ENCODE data around the gene CACNA1F.

CACNA1F gene

GRCh38 chrX:49165901-49166881 lies 66.9 kb downstream of the CACNA1F start:
- peak overlapping the region; percentile 84 for H3K4me3 ChIP-seq (ENCODE audit: low read depth, low read length)
- H3K79me2 ChIP-seq (ENCODE audit: control insufficient read depth, insufficient read depth, low read length, unreplicated experiment): no peaks in the 10 kb centered on the region
- no peaks in the 10 kb centered on the region for H3K4me1 ChIP-seq (ENCODE audit: control insufficient read depth, insufficient read depth, low read length, unreplicated experiment)
- peak overlapping the region; percentile 97 for H3K27ac ChIP-seq (ENCODE audit: low read depth, low read length)
- no peak overlapping the region for H2AFZ ChIP-seq (ENCODE audit: low read length, unreplicated experiment)
- H3K36me3 ChIP-seq (ENCODE audit: insufficient read depth, low read length): no peaks in the 10 kb centered on the region
- no peaks in the 10 kb centered on the region for H3K27me3 ChIP-seq (ENCODE audit: insufficient read depth, low read length)

- Histone ChIP-seq H3K36me3 (ENCODE audit: insufficient read depth, low read length) (no peaks in the 10 kb centered on the region), H3K27ac (ENCODE audit: low read depth, low read length) (no peak overlapping the region), H3K79me2 (ENCODE audit: control insufficient read depth, insufficient read depth, low read length, unreplicated experiment) (no peaks in the 10 kb centered on the region), H3K27me3 (ENCODE audit: insufficient read depth, low read length) (no peaks in the 10 kb centered on the region), H3K4me1 (ENCODE audit: control insufficient read depth, insufficient read depth, low read length, unreplicated experiment) (no peaks in the 10 kb centered on the region), H2AFZ (ENCODE audit: low read length, unreplicated experiment) (no peak overlapping the region), H3K4me3 (ENCODE audit: low read depth, low read length) (no peak overlapping the region)
Measured at GRCh38 chrX:49164589-49165360, 68.4 kb downstream of the CACNA1F start.

- Histone ChIP-seq H3K79me2 (ENCODE audit: control insufficient read depth, insufficient read depth, low read length, unreplicated experiment) (no peaks in the 10 kb centered on the region), H3K27me3 (ENCODE audit: insufficient read depth, low read length) (no peaks in the 10 kb centered on the region), H3K36me3 (ENCODE audit: insufficient read depth, low read length) (no peaks in the 10 kb centered on the region), H3K27ac (ENCODE audit: low read depth, low read length) (peak overlapping the region; percentile 65), H2AFZ (ENCODE audit: low read length, unreplicated experiment) (peak overlapping the region; percentile 83), H3K4me3 (ENCODE audit: low read depth, low read length) (peak overlapping the region; percentile 74), H3K4me1 (ENCODE audit: control insufficient read depth, insufficient read depth, low read length, unreplicated experiment) (no peaks in the 10 kb centered on the region)
Measured at GRCh38 chrX:49163555-49164419, 69.4 kb downstream of the CACNA1F start.

DNA sequence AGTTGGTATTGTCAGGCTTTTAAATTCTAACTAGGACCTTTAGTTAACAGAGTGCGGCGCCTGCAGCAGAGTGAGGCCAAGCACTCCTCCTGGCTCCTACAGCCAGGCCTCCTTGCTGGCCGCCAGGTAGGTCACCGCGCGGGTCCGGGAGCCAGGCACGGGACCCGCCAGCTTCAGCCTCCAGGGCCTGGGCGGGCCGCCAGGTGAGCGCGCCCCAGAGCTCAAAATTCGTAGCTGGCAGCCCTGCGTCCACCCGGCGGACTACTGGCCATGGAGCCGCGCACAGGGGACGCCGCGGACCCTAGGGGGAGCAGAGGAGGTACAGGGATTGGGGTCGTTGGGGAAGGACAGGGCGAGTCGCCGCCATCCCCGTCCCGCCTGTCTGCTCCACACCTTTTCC lies 70.5 kb downstream of the CACNA1F start, which contains the start of gene MAGIX:
Gene MAGIX (plus strand): TSS at position 139 of the 400 bp plus-strand sequence. CDS start 132 bp downstream, at position 271.
- no peaks in the 10 kb centered on the region for H3K4me1 ChIP-seq (ENCODE audit: control insufficient read depth, insufficient read depth, low read length, unreplicated experiment)
- H3K27me3 ChIP-seq (ENCODE audit: insufficient read depth, low read length): no peaks in the 10 kb centered on the region
- no peak within 1 kb of the TSS for H3K27ac ChIP-seq (ENCODE audit: low read depth, low read length)
- peak within 1 kb of the TSS; percentile 50 for H2AFZ ChIP-seq (ENCODE audit: low read length, unreplicated experiment)
- H3K79me2 ChIP-seq (ENCODE audit: control insufficient read depth, insufficient read depth, low read length, unreplicated experiment): no peaks in the 10 kb centered on the region
- H3K4me3 ChIP-seq (ENCODE audit: low read depth, low read length): peak within 1 kb of the TSS; percentile 74
- no peaks in the 10 kb centered on the region for H3K36me3 ChIP-seq (ENCODE audit: insufficient read depth, low read length)

GRCh38 chrX:49161632-49162031 lies 71.5 kb downstream of the CACNA1F start:
- no peaks in the 10 kb centered on the region for H3K36me3 ChIP-seq (ENCODE audit: insufficient read depth, low read length)
- H3K4me3 ChIP-seq (ENCODE audit: low read depth, low read length): no peak overlapping the region
- H3K27me3 ChIP-seq (ENCODE audit: insufficient read depth, low read length): no peaks in the 10 kb centered on the region
- H3K27ac ChIP-seq (ENCODE audit: low read depth, low read length): no peak overlapping the region
- H3K79me2 ChIP-seq (ENCODE audit: control insufficient read depth, insufficient read depth, low read length, unreplicated experiment): no peaks in the 10 kb centered on the region
- H3K4me1 ChIP-seq (ENCODE audit: control insufficient read depth, insufficient read depth, low read length, unreplicated experiment): no peaks in the 10 kb centered on the region
- no peak overlapping the region for H2AFZ ChIP-seq (ENCODE audit: low read length, unreplicated experiment)

- Histone ChIP-seq H3K4me3 (ENCODE audit: low read depth, low read length) (no peak overlapping the region), H3K27me3 (ENCODE audit: insufficient read depth, low read length) (no peaks in the 10 kb centered on the region), H3K4me1 (ENCODE audit: control insufficient read depth, insufficient read depth, low read length, unreplicated experiment) (no peaks in the 10 kb centered on the region)
Measured at GRCh38 chrX:49160908-49161307, 72.2 kb downstream of the CACNA1F start.

DNA sequence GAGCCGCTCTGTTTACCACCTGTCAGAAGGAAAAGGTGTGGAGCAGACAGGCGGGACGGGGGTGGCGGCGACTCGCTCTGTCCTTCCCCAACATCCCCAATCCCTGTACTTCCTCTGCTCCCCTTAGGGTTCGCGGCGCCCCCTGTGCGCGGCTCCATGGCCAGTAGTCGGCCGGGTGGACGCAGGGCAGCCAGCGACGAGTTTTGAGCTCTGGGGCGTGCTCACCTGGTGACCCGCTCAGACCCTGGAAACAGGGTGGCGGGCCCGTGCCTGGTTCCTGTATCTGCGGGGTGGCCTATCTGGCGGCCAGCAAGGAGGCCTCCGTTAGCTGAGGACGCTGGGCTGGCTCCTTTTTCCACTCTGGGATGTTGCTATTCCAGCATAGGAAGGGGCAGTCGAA lies 75.9 kb downstream of the CACNA1F start:
- Histone ChIP-seq H3K27me3 (ENCODE audit: insufficient read depth, low read length) (no peaks in the 10 kb centered on the region), H2AFZ (ENCODE audit: low read length, unreplicated experiment) (no peak overlapping the region), H3K36me3 (ENCODE audit: insufficient read depth, low read length) (no peaks in the 10 kb centered on the region), H3K79me2 (ENCODE audit: control insufficient read depth, insufficient read depth, low read length, unreplicated experiment) (no peaks in the 10 kb centered on the region), H3K27ac (ENCODE audit: low read depth, low read length) (no peak overlapping the region), H3K4me3 (ENCODE audit: low read depth, low read length) (no peak overlapping the region), H3K4me1 (ENCODE audit: control insufficient read depth, insufficient read depth, low read length, unreplicated experiment) (no peaks in the 10 kb centered on the region)

More at GRCh38 chrX:49160908-49161307, 72.2 kb downstream of the CACNA1F start:
- H3K36me3 ChIP-seq (ENCODE audit: insufficient read depth, low read length): no peaks in the 10 kb centered on the region
- H3K79me2 ChIP-seq (ENCODE audit: control insufficient read depth, insufficient read depth, low read length, unreplicated experiment): no peaks in the 10 kb centered on the region
- no peak overlapping the region for H2AFZ ChIP-seq (ENCODE audit: low read length, unreplicated experiment)
- H3K27ac ChIP-seq (ENCODE audit: low read depth, low read length): no peak overlapping the region

DNA sequence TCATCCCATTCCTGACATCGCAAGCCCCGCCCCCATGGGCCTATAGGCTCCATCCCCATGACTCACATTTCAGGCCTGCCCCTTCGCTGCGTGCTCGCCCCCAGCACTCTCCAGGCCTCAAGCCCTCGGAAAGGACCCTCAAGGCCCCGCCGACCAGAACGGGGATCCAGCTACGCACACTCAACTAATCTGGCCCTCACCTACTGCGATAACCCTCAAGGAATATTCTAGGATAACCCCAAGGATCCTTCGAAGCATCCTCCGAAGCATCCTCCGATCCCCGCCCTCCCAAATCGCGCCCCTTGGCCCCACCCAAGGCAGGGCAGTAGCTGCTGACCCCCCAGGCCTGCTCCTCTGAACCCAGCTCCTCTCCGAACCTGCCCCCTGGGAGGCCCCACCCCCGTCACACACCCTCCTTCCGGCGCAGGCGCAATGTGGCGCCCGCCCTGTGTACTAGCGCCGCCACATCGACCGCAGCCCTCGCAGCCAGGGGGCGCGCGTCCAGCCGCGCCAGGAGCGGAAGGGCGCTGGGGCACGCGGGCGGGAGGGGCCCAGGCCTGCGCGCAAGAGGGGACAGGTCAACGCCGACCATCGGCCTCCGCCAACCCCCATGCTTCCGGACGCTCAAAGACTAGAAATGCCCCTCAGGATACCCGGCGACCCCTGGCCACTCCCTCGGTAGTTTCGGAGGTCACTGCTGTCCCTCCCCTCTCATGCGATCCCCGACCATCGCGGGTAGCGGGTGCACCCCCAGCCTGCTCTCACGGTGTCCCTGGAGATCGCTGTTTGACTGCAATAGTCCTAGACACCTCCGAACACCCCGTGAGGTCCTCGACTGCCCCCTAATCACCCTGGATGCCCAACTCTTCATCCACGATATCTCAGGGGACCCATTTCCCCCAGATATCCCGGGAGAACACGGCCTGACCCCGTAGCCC lies 77.0 kb downstream of the CACNA1F start:
- no peaks in the 10 kb centered on the region for H3K27me3 ChIP-seq (ENCODE audit: insufficient read depth, low read length)
- H2AFZ ChIP-seq (ENCODE audit: low read length, unreplicated experiment): no peak overlapping the region
- H3K79me2 ChIP-seq (ENCODE audit: control insufficient read depth, insufficient read depth, low read length, unreplicated experiment): no peaks in the 10 kb centered on the region
- H3K27ac ChIP-seq (ENCODE audit: low read depth, low read length): peak overlapping the region; percentile 96
- H3K4me3 ChIP-seq (ENCODE audit: low read depth, low read length): peak overlapping the region; percentile 82
- H3K4me1 ChIP-seq (ENCODE audit: control insufficient read depth, insufficient read depth, low read length, unreplicated experiment): no peaks in the 10 kb centered on the region
- H3K36me3 ChIP-seq (ENCODE audit: insufficient read depth, low read length): no peaks in the 10 kb centered on the region

- Histone ChIP-seq H2AFZ (ENCODE audit: low read length, unreplicated experiment) (peak overlapping the region; percentile 48), H3K27ac (ENCODE audit: low read depth, low read length) (peak overlapping the region; percentile 96)
Measured at GRCh38 chrX:49155243-49155899, 77.8 kb downstream of the CACNA1F start.

More at GRCh38 chrX:49155243-49155899, 77.8 kb downstream of the CACNA1F start:
- peak overlapping the region; percentile 82 for H3K4me3 ChIP-seq (ENCODE audit: low read depth, low read length)
- H3K27me3 ChIP-seq (ENCODE audit: insufficient read depth, low read length): no peaks in the 10 kb centered on the region
- H3K79me2 ChIP-seq (ENCODE audit: control insufficient read depth, insufficient read depth, low read length, unreplicated experiment): no peaks in the 10 kb centered on the region
- H3K36me3 ChIP-seq (ENCODE audit: insufficient read depth, low read length): no peaks in the 10 kb centered on the region
- no peaks in the 10 kb centered on the region for H3K4me1 ChIP-seq (ENCODE audit: control insufficient read depth, insufficient read depth, low read length, unreplicated experiment)
